IPS DF 4.7 (cell line): ENCODE measurements around the gene LRRC8E.

Experiments
- DNase-seq: peaks from one replicate; pipeline ENCODE4 v3.0.0-alpha.2; 2013; ENCODE audit warnings: low spot score; ENCODE audit errors: extremely low read depth

The LRRC8E gene

GRCh38 chr19:7888145-7888825, at the start of gene LRRC8E:
TSS of gene LRRC8E (plus strand) at chr19:7888510. CDS start at chr19:7895604, 7,094 bp downstream.
- DNase-seq: no peak

DNA sequence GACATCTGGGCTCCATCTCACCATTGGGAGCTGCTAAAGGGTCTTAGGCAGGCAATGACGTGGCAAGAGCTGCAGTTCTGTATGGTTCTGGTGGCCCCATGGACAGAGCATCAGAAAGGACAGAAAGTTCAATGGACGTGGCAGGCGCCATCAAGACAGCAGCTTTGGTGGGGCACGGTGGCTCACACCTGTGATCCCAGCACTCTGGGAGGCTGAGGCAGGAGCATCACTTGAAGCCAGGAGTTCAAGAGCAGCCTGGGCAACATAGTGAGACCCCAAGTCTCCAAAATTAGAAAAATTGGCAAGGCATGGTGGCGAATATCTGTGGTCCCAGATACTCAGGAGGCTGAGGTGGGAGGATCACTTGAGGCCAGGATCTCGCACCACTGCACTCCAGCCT, 48.8 kb upstream of the LRRC8E start:
- DNase-seq: no peak

DNA sequence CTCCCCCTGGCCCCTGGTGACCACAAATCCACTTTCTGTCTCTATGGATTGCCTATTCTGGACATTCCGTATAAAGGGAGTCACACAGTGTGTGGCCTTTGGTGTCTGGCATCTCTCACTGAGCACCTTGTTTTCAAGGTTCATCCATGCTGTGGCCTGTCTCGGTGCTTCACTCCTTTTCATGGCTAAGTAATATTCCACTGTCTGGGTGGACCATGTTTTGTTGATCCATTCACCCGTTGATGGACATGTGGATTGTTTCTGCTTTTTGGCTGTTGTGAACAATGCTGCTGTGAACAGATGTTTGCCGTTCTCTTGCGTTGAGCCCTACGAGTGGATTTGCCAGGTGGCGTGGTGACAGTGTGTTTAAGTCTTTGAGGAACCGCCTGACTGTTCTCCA, 47.7 kb upstream of the LRRC8E start:
- no peak for DNase-seq

- DNase-seq: no peak
Observed at GRCh38 chr19:7841751-7842660, 46.3 kb upstream of the LRRC8E start.

DNA sequence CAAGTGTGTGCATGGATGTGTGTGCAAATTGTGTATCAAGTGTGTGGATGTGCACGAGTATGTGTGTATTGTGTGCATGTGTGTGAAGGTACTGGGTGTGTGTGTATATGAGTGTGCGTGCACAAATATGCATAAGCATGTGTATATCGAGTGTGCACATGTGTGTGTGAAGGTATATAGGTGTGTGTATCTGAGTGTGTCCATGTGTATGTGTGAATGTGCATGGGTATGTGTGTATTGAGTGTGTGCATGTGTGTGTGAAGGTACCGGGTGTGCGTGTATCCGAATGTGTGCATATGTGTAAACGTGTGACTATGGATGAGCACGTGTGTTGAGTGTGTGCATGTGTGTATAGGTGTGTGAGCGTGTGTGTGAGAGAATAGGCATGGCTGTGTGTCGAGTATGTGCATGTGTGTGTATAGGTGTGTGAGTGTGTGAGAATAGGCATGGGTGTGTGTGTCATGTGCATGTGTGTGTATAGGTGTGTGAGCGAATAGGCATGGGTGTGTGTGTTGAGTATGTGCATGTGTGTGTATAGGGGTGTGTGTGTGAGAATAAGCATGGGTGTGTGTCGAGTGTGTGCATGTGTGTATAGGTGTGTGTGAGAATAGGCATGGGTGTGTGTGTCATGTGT, 45.5 kb upstream of the LRRC8E start:
- no peak for DNase-seq

GRCh38 chr19:7843521-7843920, 44.8 kb upstream of the LRRC8E start:
- no peak for DNase-seq

DNA sequence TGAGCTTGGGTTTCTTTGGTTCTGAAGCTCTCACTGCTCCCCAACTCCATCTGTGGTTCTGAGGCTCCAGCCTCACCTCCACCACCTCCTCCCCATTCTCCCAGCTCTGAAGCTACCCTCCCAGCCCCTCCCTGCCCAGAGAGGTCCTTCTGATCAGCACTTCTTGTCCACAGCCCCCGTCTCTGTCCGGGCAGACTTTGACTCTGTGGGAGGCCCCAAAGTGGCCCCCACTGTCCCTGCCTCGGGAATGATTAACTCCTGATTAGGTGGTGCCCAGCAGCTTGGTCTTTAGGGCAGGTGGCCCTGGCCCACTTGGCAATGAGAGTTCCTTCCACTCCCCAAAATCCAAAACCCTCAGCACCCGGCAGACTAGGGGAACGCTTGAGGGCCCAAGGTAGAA, 43.9 kb upstream of the LRRC8E start:
- DNase-seq: no peak

DNA sequence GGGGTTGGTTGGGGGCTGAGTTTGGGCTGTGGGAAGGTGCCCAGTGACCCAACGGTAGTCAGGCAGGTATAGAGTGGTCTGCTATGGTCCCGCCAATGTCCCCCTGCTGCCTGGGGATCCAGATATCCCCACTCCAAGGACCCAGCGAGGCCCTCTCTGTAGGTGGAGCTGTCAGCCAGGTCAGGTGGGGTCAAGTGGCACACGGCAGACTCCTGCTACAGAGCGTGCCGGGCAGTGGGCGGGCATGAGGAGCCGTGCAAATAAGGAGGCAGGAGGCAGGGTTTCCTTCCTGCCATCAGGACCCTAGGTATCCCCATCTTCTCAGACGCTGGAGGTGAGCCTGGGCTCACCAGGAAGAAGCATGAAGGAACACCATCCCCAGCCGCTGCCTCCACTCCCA, 43.4 kb upstream of the LRRC8E start:
- no peak for DNase-seq

- DNase-seq: no peak
Observed at GRCh38 chr19:7845390-7846154, 42.7 kb upstream of the LRRC8E start.

GRCh38 chr19:7846155-7846646, 42.1 kb upstream of the LRRC8E start:
- DNase-seq: no peak

DNA sequence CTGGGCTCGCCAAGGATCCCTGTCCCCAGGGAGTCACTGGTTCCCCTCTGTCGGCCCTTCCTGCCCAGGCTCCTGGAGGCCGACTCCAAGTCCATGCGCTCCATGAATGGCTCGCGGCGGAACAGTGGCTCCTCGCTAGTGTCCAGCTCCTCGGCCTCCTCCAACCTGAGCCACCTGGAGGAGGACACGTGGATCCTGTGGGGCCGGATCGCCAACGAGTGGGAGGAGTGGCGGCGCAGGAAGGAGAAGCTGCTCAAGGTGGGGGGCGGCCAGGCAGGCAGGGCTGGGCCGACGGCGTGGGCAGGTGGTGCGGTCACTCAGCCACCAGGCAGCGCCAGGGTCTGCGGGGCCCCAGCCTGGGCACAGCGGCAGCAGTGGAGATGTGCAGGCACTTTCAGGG, 40.6 kb upstream of the LRRC8E start:
- DNase-seq: no peak

- DNase-seq: no peak
Observed at GRCh38 chr19:7848779-7849457, 39.4 kb upstream of the LRRC8E start.

DNA sequence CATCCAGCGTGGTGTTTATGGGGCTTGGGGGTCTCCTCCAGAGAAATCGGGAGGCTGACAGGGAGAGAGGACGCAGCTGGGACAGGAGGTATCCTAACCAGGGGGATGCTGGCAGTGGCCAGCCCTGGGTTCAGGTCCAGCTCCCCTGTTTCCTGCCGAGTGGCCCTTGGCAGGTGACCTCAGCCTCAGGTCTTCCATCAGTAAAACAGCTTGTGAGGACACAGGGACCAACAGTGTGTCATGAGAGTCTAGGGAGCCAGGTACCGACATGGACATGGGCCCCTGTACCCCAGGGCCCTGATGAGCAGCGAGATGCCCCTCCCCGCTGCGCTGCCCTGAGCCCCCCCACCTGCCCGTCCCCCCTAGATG, 38.7 kb upstream of the LRRC8E start:
- DNase-seq: no peak

- no peak for DNase-seq
Observed at GRCh38 chr19:7850000-7850813, 38.1 kb upstream of the LRRC8E start.

DNA sequence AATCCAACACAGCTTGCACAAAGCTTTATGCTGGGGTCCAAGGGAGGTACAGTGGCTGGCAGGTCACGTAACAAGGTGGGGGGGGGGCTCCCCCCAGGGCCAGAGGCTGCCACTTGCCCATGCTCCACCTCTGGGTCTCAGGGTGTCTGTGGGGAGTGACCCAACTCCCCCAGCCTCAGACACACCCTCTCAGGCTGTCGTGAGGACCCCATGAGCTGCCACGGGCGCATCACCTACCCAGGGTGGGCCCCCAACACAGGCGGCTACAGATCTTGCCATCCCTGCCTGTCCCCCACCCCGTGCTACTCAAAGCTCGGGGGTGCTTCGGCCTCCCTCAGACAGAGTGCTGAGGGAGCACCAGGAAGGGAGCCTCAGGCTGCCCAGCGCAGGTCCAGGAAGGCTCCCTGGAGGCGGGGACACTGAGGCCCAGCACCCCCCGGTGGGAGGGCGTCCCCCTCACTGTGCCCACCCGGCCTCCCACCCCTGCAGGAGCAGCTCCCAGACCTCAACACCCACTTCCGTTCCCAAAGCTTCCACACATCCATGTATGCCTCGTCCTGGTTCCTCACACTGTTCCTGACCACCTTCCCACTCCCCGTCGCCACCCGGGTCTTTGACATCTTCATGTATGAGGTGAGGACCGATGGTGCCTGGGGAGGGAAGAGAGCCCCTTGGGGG, 37.2 kb upstream of the LRRC8E start:
- no peak for DNase-seq

DNA sequence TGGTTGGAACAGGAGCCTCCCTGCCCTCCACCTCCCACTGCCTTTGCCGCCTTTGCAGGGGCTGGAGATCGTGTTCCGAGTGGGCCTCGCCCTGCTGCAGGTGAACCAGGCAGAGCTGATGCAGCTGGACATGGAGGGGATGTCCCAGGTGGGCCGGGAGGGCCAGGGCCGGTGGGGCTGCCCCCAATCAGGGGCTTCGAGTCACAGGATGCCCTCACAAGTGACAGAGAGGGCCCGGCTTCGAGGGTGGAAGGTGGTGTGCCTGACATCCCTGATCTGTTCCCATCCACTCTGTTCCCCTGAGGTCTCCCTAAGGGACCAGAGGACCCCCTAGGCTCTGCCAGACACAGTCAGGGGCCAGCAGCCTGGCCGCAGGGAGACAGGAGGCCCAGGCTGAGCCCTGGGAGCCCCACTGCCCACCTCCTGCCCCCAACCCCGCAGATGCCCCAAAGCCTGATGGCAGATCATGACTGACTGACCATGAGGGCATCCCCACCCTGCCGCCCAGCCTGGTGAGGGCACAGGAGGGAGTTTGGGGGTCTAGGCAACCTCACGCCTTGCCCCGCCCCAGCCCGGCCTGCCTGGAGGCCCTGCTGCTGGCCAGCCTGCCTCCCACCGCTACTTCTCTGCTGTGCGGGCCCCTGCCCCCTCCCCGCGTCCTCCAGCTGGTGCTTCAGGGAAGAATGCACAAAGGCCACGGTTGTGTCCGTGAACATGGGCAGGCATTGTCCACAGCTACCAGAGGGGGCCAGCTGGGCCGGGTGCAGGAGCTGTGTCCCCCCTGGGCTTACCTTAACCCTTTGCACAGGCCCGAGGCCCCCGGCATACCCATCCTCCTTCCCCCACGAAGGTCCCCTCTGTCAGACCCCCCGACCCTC, 36.4 kb upstream of the LRRC8E start:
- DNase-seq: no peak

GRCh38 chr19:7852851-7853769, 35.2 kb upstream of the LRRC8E start:
- DNase-seq: no peak
